Urinary bladder (tissue), 4 donors: ENCODE measurements around the gene ACP3. TPM values are rescaled to one million over a fixed set of nuclear protein-coding genes. Genes with fewer than 3 reads are reported as not detected.
"Not testable (repeated sequence)": the region's sequence is repeated elsewhere in the genome, so short reads cannot be mapped to it uniquely, and the experiment has no call there.

Source experiments
- DNase-seq: peaks from one replicate; pipeline ENCODE4 v3.0.0-alpha.2; 2015; ENCODE audit errors: extremely low spot score
- H3K27ac ChIP-seq: one replicate; pipeline ENCODE4 v1.5.1; 2013; ENCODE audit warnings: low read depth, mild to moderate bottlenecking, moderate library complexity
- H3K36me3 ChIP-seq: one replicate; pipeline ENCODE4 v1.6.1; 2013; ENCODE audit warnings: mild to moderate bottlenecking, moderate library complexity; ENCODE audit not compliant: insufficient read depth
- H3K4me1 ChIP-seq: one replicate; pipeline ENCODE4 v1.6.1; 2013; ENCODE audit warnings: mild to moderate bottlenecking, moderate library complexity; ENCODE audit not compliant: insufficient read depth
- H3K4me3 ChIP-seq: one replicate; pipeline ENCODE4 v1.5.1; 2013; ENCODE audit warnings: low read depth, low read length
- WGBS: extraction: QIAGEN DNeasy Blood & Tissue Kit; methylation state at CpG from one replicate; pipeline ENCODE4 v1.1.7; 2013; 5-methylcytosine and 5-hydroxymethylcytosine counted together
- polyA plus RNA-seq: library from polyadenylated mRNA; stranded (reverse); fragments of 200-250 nt; gene quantifications from one replicate; pipeline ENCODE4 v1.2.3, GENCODE V29; 2013
- total RNA-seq: library from RNA; depleted of rRNA; stranded (reverse); fragments of >200 nt; gene quantifications from one replicate; pipeline ENCODE4 v1.2.3, GENCODE V29; 2014
- donor health status: healthy with polysubstance abuse.
- donor health status: healthy.

Gene ACP3
- total and polyA plus RNA-seq, 2 donors, result 0.91 to 3.2 TPM

GRCh38 chr3:132292042-132292441 is 25.2 kb upstream of the ACP3 start:
- WGBS, result 71% methylated on average over 4 of the region's 4 CpGs
- no peak for DNase-seq
- no peaks in the 10 kb centered on the region for H3K4me1 ChIP-seq
- H3K4me3 ChIP-seq, result no peak overlapping the region
- no peaks in the 10 kb centered on the region for H3K36me3 ChIP-seq
- H3K27ac ChIP-seq, result no peak overlapping the region

GRCh38 chr3:132293251-132293650 is 24.0 kb upstream of the ACP3 start:
- DNase-seq, result no peak
- Histone ChIP-seq H3K4me3 (no peak overlapping the region), H3K27ac (no peak overlapping the region), H3K4me1 (no peaks in the 10 kb centered on the region), H3K36me3 (no peaks in the 10 kb centered on the region)

GRCh38 chr3:132294906-132295305 is 22.3 kb upstream of the ACP3 start:
- H3K4me1 ChIP-seq, result no peaks in the 10 kb centered on the region
- H3K4me3 ChIP-seq, result no peak overlapping the region
- no peak for DNase-seq
- H3K27ac ChIP-seq, result no peak overlapping the region
- 82% methylated on average over 5 of the region's 5 CpGs for WGBS
- no peaks in the 10 kb centered on the region for H3K36me3 ChIP-seq

- H3K27ac ChIP-seq, H3K36me3 ChIP-seq, H3K4me3 ChIP-seq, DNase-seq, H3K4me1 ChIP-seq: not testable (repeated sequence)
- WGBS, result 88% methylated on average over 6 of the region's 6 CpGs
These were observed 13.6 kb upstream of the ACP3 start for GRCh38 chr3:132303336-132304201.

GRCh38 chr3:132304351-132304750 is 12.9 kb upstream of the ACP3 start:
- not testable (repeated sequence) for H3K4me3 ChIP-seq, DNase-seq, H3K36me3 ChIP-seq, H3K4me1 ChIP-seq, H3K27ac ChIP-seq
- WGBS, result 65% methylated on average over 2 of the region's 2 CpGs

- 76% methylated on average over 11 of the region's 11 CpGs for WGBS
- H3K4me3 ChIP-seq, H3K36me3 ChIP-seq, H3K27ac ChIP-seq, H3K4me1 ChIP-seq, DNase-seq: not testable (repeated sequence)
These were observed 7.2 kb upstream of the ACP3 start for GRCh38 chr3:132310057-132310456.

- Histone ChIP-seq H3K4me3 (no peak overlapping the region), H3K27ac (no peak overlapping the region), H3K4me1 (peaks cover under 1% of the 10 kb centered on the region), H3K36me3 (no peaks in the 10 kb centered on the region)
- no peak for DNase-seq
- 69% methylated on average over 3 of the region's 3 CpGs for WGBS
These were observed 5.9 kb upstream of the ACP3 start for GRCh38 chr3:132311316-132311715.

- Histone ChIP-seq H3K27ac (no peak overlapping the region), H3K4me3 (no peak overlapping the region), H3K4me1 (peaks cover 1% of the 10 kb centered on the region), H3K36me3 (no peaks in the 10 kb centered on the region)
- no peak for DNase-seq
- 70% methylated on average over 2 of the region's 2 CpGs for WGBS
These were observed 5.4 kb upstream of the ACP3 start for GRCh38 chr3:132311841-132312240.

- 79% methylated on average over 1 of the region's 1 CpG for WGBS
- Histone ChIP-seq H3K4me3 (no peak overlapping the region), H3K27ac (no peak overlapping the region), H3K36me3 (no peaks in the 10 kb centered on the region), H3K4me1 (peaks cover 1% of the 10 kb centered on the region)
- no peak for DNase-seq
These were observed 1.4 kb upstream of the ACP3 start for GRCh38 chr3:132315851-132316250.

- peaks cover 1% of the 10 kb centered on the region for H3K4me1 ChIP-seq
- no peaks in the 10 kb centered on the region for H3K36me3 ChIP-seq
- H3K4me3 ChIP-seq, result no peak overlapping the region
- H3K27ac ChIP-seq, result no peak overlapping the region
- 46% methylated on average over 1 of the region's 1 CpG for WGBS
- no peak for DNase-seq
These were observed 1.2 kb downstream of the ACP3 start for GRCh38 chr3:132318451-132318850.

GRCh38 chr3:132321304-132321703 is 4.1 kb downstream of the ACP3 start:
- peaks cover 1% of the 10 kb centered on the region for H3K4me1 ChIP-seq
- H3K4me3 ChIP-seq, result no peak overlapping the region
- DNase-seq, result no peak
- WGBS, result 33% methylated on average over 3 of the region's 3 CpGs
- H3K27ac ChIP-seq, result no peak overlapping the region
- H3K36me3 ChIP-seq, result no peaks in the 10 kb centered on the region

GRCh38 chr3:132325103-132325606 is 7.9 kb downstream of the ACP3 start:
- H3K4me1 ChIP-seq, result no peaks in the 10 kb centered on the region
- no peak overlapping the region for H3K27ac ChIP-seq
- no peak overlapping the region for H3K4me3 ChIP-seq
- H3K36me3 ChIP-seq, result no peaks in the 10 kb centered on the region
- DNase-seq, result no peak
- 83% methylated on average over 4 of the region's 4 CpGs for WGBS

GRCh38 chr3:132325634-132326033 is 8.4 kb downstream of the ACP3 start:
- Histone ChIP-seq H3K4me3 (no peak overlapping the region), H3K36me3 (no peaks in the 10 kb centered on the region), H3K4me1 (no peaks in the 10 kb centered on the region), H3K27ac (no peak overlapping the region)
- 75% methylated on average over 2 of the region's 2 CpGs for WGBS
- no peak for DNase-seq

GRCh38 chr3:132326251-132326650 is 9.0 kb downstream of the ACP3 start:
- Histone ChIP-seq H3K4me1 (no peaks in the 10 kb centered on the region), H3K36me3 (no peaks in the 10 kb centered on the region), H3K4me3 (no peak overlapping the region), H3K27ac (no peak overlapping the region)
- DNase-seq, result no peak
- 79% methylated on average over 2 of the region's 2 CpGs for WGBS
